GM23248 (cell line): ENCODE measurements around the gene APBB1IP. TPM values are rescaled to one million over a fixed set of nuclear protein-coding genes. Genes with fewer than 3 reads are reported as not detected.
A peak's percentile ranks its signal among the peaks of the same experiment; 100 is the strongest.

Source experiments
- DNase-seq: peaks from one replicate; pipeline ENCODE4 v3.0.0-alpha.2; 2015
- H2AFZ ChIP-seq: fragments of 200-600 bp; sonication (generic); 2 replicates; pipeline ENCODE4 v1.6.1; 2016; ENCODE audit warnings: antibody characterized with exemption
- H3F3A ChIP-seq: fragments of 200-600 bp; sonication (generic); 2 replicates; pipeline ENCODE4 v1.6.1; 2016; ENCODE audit warnings: mild to moderate bottlenecking, antibody characterized with exemption, mixed run types; ENCODE audit not compliant: insufficient read depth
- H3K27ac ChIP-seq: fragments of 200-600 bp; sonication (generic); 2 replicates; pipeline ENCODE4 v1.5.1; 2016; ENCODE audit warnings: mild to moderate bottlenecking
- H3K27me3 ChIP-seq: fragments of 200-600 bp; sonication (generic); replicated peaks from 2 replicates; pipeline ENCODE4 v1.6.1; 2016; ENCODE audit warnings: mild to moderate bottlenecking; ENCODE audit not compliant: insufficient read depth
- H3K36me3 ChIP-seq: fragments of 200-600 bp; sonication (generic); 2 replicates; pipeline ENCODE4 v1.6.1; 2016; ENCODE audit warnings: low read depth, mild to moderate bottlenecking
- H3K4me1 ChIP-seq: fragments of 200-600 bp; sonication (generic); 2 replicates; pipeline ENCODE4 v1.6.1; 2016; ENCODE audit warnings: mild to moderate bottlenecking; ENCODE audit not compliant: insufficient read depth
- H3K4me2 ChIP-seq: fragments of 200-600 bp; sonication (generic); one replicate; pipeline ENCODE4 v1.6.1; 2016; ENCODE audit warnings: mild to moderate bottlenecking; ENCODE audit not compliant: unreplicated experiment
- H3K4me3 ChIP-seq: fragments of 200-600 bp; sonication (generic); 2 replicates; pipeline ENCODE4 v1.5.1; 2016; ENCODE audit warnings: mild to moderate bottlenecking
- H3K79me2 ChIP-seq: fragments of 200-600 bp; sonication (generic); 2 replicates; pipeline ENCODE4 v1.6.1; 2016; ENCODE audit warnings: mild to moderate bottlenecking; ENCODE audit not compliant: insufficient read depth
- H3K9ac ChIP-seq: fragments of 200-600 bp; sonication (generic); 2 replicates; pipeline ENCODE4 v1.6.1; 2016; ENCODE audit warnings: mild to moderate bottlenecking
- H3K9me2 ChIP-seq: fragments of 200-600 bp; sonication (generic); 2 replicates; pipeline ENCODE4 v1.6.1; 2016; ENCODE audit warnings: mixed run types, mild to moderate bottlenecking, moderate library complexity; ENCODE audit not compliant: insufficient read depth
- H3K9me3 ChIP-seq: fragments of 200-600 bp; sonication (generic); one replicate; pipeline ENCODE4 v1.6.1; 2017; ENCODE audit warnings: low read depth
- H4K20me1 ChIP-seq: fragments of 200-600 bp; sonication (generic); 2 replicates; pipeline ENCODE4 v1.6.0; 2016; ENCODE audit not compliant: insufficient read depth
- EZH2 ChIP-seq: fragments of 200-600 bp; sonication (generic); IDR thresholded peaks from 2 replicates; pipeline ENCODE4 v1.6.1; 2018; ENCODE audit warnings: antibody characterized with exemption, mild to moderate bottlenecking; ENCODE audit not compliant: insufficient read depth, poor library complexity, severe bottlenecking
- EZH2phosphoT487 ChIP-seq: fragments of 200-600 bp; sonication (generic); IDR thresholded peaks from 2 replicates; pipeline ENCODE4 v1.6.1; 2018; ENCODE audit warnings: antibody characterized with exemption, moderate library complexity, mild to moderate bottlenecking, low read depth; ENCODE audit not compliant: insufficient read depth
- WGBS, 2 experiments: methylation state at CpG; one replicate each; pipeline ENCODE4 v1.1.6; 2015 to 2017; ENCODE audit warnings: low lambda C conversion rate in 2 of 2, low coverage in 1 of 2; ENCODE audit errors: missing lambda C conversion rate in 2 of 2; 5-methylcytosine and 5-hydroxymethylcytosine counted together
- in situ Hi-C: fragments of 300-500 bp; cut with MboI; formaldehyde crosslinking; loops from 2 replicates; pipeline ENCODE4 v1.15.0; 2020
- polyA plus RNA-seq: library from polyadenylated mRNA; unstranded; fragments of >200 nt; fragmentation: Nextera tagmentation; extraction: Ambion mirVana; gene quantifications from 2 replicates; pipeline ENCODE4 v1.2.1, GENCODE V29; 2016
- total RNA-seq: library from RNA; depleted of rRNA; stranded (reverse); fragments of >200 nt; shearing (Covaris generic); gene quantifications from 2 replicates; pipeline ENCODE4 v1.2.3, GENCODE V29; 2014

The APBB1IP gene
- total and polyA plus RNA-seq, 2 experiments from 2014 or later: 9.4 to 25.0 TPM

GRCh38 chr10:26451903-26452302 is 13.8 kb downstream of the APBB1IP start:
- H3K4me2 ChIP-seq: no peak overlapping the region
- no peaks in the 10 kb centered on the region for H3K9me2 ChIP-seq
- TF ChIP-seq EZH2phosphoT487: no peak
- no peaks in the 10 kb centered on the region for H3K36me3 ChIP-seq
- peaks cover 7% of the 10 kb centered on the region for H3K4me1 ChIP-seq
- in situ Hi-C loops: no loop called here
- DNase-seq: no peak
- no peak overlapping the region for H3K27ac ChIP-seq
- WGBS, 2 experiments: 24% methylated on average over 4 of the region's 4 CpGs
- 0 out of 2 replicates have a peak, but pooled peaks cover 4% of the 10 kb centered on the region for H4K20me1 ChIP-seq
- no peaks in the 10 kb centered on the region for H3K9me3 ChIP-seq
- peaks cover 7% of the 10 kb centered on the region; the same call in 1 of the 2 replicates for H3F3A ChIP-seq
- H3K4me3 ChIP-seq: no peak overlapping the region
- no peaks in the 10 kb centered on the region for H3K27me3 ChIP-seq
- H2AFZ ChIP-seq: no peak overlapping the region
- H3K9ac ChIP-seq: no peak overlapping the region
- peaks cover 97% of the 10 kb centered on the region for H3K79me2 ChIP-seq

- Histone ChIP-seq H3K79me2 (peaks cover 100% of the 10 kb centered on the region), H3K4me1 (peaks cover 7% of the 10 kb centered on the region), H3K9ac (no peak overlapping the region), H3K9me3 (no peaks in the 10 kb centered on the region), H4K20me1 (0 out of 2 replicates have a peak, but pooled peaks cover 4% of the 10 kb centered on the region), H3K27me3 (no peaks in the 10 kb centered on the region), H3K4me2 (no peak overlapping the region), H3K4me3 (no peak overlapping the region), H2AFZ (no peak overlapping the region), H3K9me2 (no peaks in the 10 kb centered on the region), H3K27ac (no peak overlapping the region), H3F3A (peaks cover 11% of the 10 kb centered on the region; the same call in 1 of the 2 replicates), H3K36me3 (no peaks in the 10 kb centered on the region)
- TF ChIP-seq EZH2: no peak
- no peak for DNase-seq
- WGBS, 2 experiments: 60 to 72% methylated on average over 2 of the region's 2 CpGs
- in situ Hi-C loops: no loop called here
Observed at GRCh38 chr10:26453850-26454249, 15.7 kb downstream of the APBB1IP start.

GRCh38 chr10:26454891-26455290 is 16.8 kb downstream of the APBB1IP start:
- Histone ChIP-seq H3K79me2 (peaks cover 96% of the 10 kb centered on the region), H3F3A (peaks cover 11% of the 10 kb centered on the region; the same call in 1 of the 2 replicates), H3K4me1 (peaks cover 7% of the 10 kb centered on the region), H2AFZ (no peak overlapping the region), H3K27ac (no peak overlapping the region), H3K9ac (no peak overlapping the region), H3K9me3 (no peaks in the 10 kb centered on the region), H3K4me2 (no peak overlapping the region), H3K36me3 (no peaks in the 10 kb centered on the region), H3K27me3 (no peaks in the 10 kb centered on the region), H3K4me3 (no peak overlapping the region), H3K9me2 (no peaks in the 10 kb centered on the region), H4K20me1 (0 out of 2 replicates have a peak, but pooled peaks cover 4% of the 10 kb centered on the region)
- TF ChIP-seq EZH2phosphoT487 (no peak), EZH2 (no peak)
- DNase-seq: no peak
- WGBS, 2 experiments: 95 to 100% methylated on average over 2 of the region's 2 CpGs
- in situ Hi-C loops: no loop called here

GRCh38 chr10:26455567-26456315 is 17.6 kb downstream of the APBB1IP start:
- no peak overlapping the region for H3K4me3 ChIP-seq
- in situ Hi-C loops: no loop called here
- H3K27me3 ChIP-seq: no peaks in the 10 kb centered on the region
- peaks cover 96% of the 10 kb centered on the region for H3K79me2 ChIP-seq
- peaks cover 11% of the 10 kb centered on the region; the same call in 1 of the 2 replicates for H3F3A ChIP-seq
- H3K27ac ChIP-seq: no peak overlapping the region
- H2AFZ ChIP-seq: no peak overlapping the region
- H4K20me1 ChIP-seq: 0 out of 2 replicates have a peak, but pooled peaks cover 4% of the 10 kb centered on the region
- no peak overlapping the region for H3K9ac ChIP-seq
- 77% methylated on average over 7 of the region's 7 CpGs for whole genome bisulfite sequencing, 2 experiments
- H3K36me3 ChIP-seq: no peaks in the 10 kb centered on the region
- peak; percentile 40 for DNase-seq
- no peak for TF ChIP-seq EZH2
- no peak for TF ChIP-seq EZH2phosphoT487
- no peaks in the 10 kb centered on the region for H3K9me3 ChIP-seq
- no peaks in the 10 kb centered on the region for H3K9me2 ChIP-seq
- peak overlapping the region; percentile 16 for H3K4me2 ChIP-seq
- H3K4me1 ChIP-seq: peaks cover 7% of the 10 kb centered on the region
